HepG2 (cell line): ENCODE results near the gene TOB2.

Experiments used
- CTCF ChIP-seq: sonication (generic); formaldehyde crosslinking; IDR thresholded peaks from 2 replicates; pipeline ENCODE4 v1.5.0; 2020; ENCODE audit warnings: mild to moderate bottlenecking, missing genetic modification reagents, moderate library complexity
- EP300 ChIP-seq, 3 experiments: sonication (generic) in 1 of 3; formaldehyde crosslinking in 1 of 3; IDR thresholded peaks; 2 replicates each; pipeline versions ENCODE4 v1.5.1 to v1.6.1; 2011 to 2020; ENCODE audit warnings: low read depth in 2 of 3, low read length in 2 of 3, borderline replicate concordance in 1 of 3, improper control_type of control experiment in 1 of 3, mild to moderate bottlenecking in 1 of 3, missing genetic modification reagents in 1 of 3, moderate library complexity in 1 of 3
- HHEX ChIP-seq: IDR thresholded peaks from 2 replicates; pipeline ENCODE4 v1.6.1; 2016; ENCODE audit warnings: control low read depth
- MTA3 ChIP-seq: sonication (generic); formaldehyde crosslinking; IDR thresholded peaks from 2 replicates; pipeline ENCODE4 v1.4.0; 2020; ENCODE audit warnings: missing genetic modification reagents
- MYNN ChIP-seq: sonication (generic); formaldehyde crosslinking; IDR thresholded peaks from 2 replicates; pipeline ENCODE4 v1.4.0; 2020; ENCODE audit warnings: mild to moderate bottlenecking, low read depth, missing genetic modification reagents
- THYN1 ChIP-seq: sonication (generic); formaldehyde crosslinking; IDR thresholded peaks from 2 replicates; pipeline ENCODE4 v1.8.1; 2023; ENCODE audit warnings: low read depth, mild to moderate bottlenecking, moderate library complexity, missing genetic modification reagents, borderline replicate concordance

- TF ChIP-seq EP300 (IDR thresholded peaks at IDR 0.05; ENCODE audit: low read depth in 2 of 2, low read length in 2 of 2) (no peak), EP300 (CRISPR knock-in tag; IDR thresholded peaks at IDR 0.05; ENCODE audit: borderline replicate concordance) (no peak), THYN1 (no peak), MTA3 (no peak), CTCF (CRISPR knock-in tag) (no peak), MYNN (CRISPR knock-in tag) (no peak), HHEX (no peak)
Measured at GRCh38 chr22:41435560-41435959, 11.0 kb downstream of the TOB2 start.
